Stomach (tissue), 4 donors: ENCODE results near the gene FBXL22.

ENCODE experiments used
- POLR2A ChIP-seq, 4 donors: fragments of 450-650 bp; IDR thresholded peaks; one replicate each; pipeline ENCODE4 v1.6.1; 2016; ENCODE audit warnings: antibody characterized with exemption in 4 of 4, control low read depth in 2 of 4, mild to moderate bottlenecking in 1 of 4, moderate library complexity in 1 of 4
- TF ChIP-seq, protein P1 (sequence below), 7 experiments: fragments of 450-650 bp in 4 of 7; fragments of 200-600 bp in 3 of 7; sonication (generic) in 3 of 7; IDR thresholded peaks; one replicate each; pipeline ENCODE4 v1.5.1; 2016 to 2019; ENCODE audit warnings: antibody characterized with exemption in 7 of 7, control low read depth in 2 of 7, mild to moderate bottlenecking in 1 of 7

DNA sequence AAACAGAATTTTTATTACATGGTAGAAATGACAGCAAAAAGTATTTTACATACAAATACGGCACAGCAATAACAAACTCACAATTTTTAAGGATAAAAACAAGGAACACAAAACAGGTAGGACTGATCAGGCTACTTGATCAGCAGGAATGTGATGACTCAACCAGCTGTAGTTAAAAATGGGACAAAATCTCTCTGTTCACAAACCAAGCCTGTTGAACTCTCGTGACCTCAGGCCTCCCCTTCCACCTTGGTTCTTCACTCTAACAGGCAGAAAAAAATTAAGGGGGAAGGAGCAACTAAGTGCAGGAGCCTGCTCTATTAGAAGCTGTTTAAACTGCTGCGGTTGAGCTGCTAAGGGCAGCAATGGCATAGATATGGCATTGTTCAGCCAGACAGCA, 18.7 kb downstream of the FBXL22 start:
- TF ChIP-seq, protein P1, sequence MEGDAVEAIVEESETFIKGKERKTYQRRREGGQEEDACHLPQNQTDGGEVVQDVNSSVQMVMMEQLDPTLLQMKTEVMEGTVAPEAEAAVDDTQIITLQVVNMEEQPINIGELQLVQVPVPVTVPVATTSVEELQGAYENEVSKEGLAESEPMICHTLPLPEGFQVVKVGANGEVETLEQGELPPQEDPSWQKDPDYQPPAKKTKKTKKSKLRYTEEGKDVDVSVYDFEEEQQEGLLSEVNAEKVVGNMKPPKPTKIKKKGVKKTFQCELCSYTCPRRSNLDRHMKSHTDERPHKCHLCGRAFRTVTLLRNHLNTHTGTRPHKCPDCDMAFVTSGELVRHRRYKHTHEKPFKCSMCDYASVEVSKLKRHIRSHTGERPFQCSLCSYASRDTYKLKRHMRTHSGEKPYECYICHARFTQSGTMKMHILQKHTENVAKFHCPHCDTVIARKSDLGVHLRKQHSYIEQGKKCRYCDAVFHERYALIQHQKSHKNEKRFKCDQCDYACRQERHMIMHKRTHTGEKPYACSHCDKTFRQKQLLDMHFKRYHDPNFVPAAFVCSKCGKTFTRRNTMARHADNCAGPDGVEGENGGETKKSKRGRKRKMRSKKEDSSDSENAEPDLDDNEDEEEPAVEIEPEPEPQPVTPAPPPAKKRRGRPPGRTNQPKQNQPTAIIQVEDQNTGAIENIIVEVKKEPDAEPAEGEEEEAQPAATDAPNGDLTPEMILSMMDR (IDR thresholded peaks at IDR 0.05), result no peak
- TF ChIP-seq POLR2A (IDR thresholded peaks at IDR 0.05), result no peak
